ENCODE measurements around the gene PGM3.

The PGM3 gene

DNA sequence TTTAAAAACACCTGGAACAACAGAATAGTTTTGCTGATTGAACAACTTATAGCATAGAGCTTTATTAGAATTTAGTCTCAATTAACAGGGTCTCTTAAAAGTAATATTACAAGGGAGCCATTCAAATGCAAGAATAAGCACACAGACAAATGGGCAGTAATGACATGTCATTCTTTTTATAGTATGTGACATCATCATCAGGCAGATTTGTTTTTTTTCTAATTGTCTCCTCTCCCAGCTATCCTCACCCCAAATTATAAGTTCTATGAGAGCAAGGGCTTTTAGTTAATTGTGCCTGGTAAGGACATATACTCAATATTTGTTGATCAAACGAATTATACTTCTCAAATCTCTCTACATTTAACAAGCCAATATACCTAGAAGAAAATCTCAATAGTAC lies 11.0 kb downstream of the PGM3 start:
- DNase-seq, result no peak

GRCh38 chr6:83180426-83180950 lies 12.6 kb downstream of the PGM3 start:
- no peak for DNase-seq

- DNase-seq, result no peak
Observed at GRCh38 chr6:83176246-83176645, 16.8 kb downstream of the PGM3 start.

DNA sequence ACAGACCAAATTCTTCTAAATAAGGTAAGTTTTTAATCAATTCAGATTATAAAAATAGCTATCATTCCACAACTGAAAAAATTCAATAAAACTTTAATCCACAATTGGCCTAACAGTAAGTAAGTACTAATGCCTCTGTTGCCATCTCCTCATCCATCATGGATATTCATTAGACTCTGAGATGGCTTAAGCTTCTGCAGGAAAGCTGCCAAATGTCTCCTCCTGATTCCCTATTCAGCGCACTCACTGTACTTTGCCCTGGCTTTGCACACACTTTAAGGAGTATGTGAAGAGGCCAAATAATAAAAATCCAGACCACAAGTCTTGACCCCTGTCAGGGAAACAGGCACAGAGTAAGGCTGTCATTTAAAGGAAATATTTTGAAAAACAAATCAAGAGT lies 23.6 kb downstream of the PGM3 start:
- no peak for DNase-seq

GRCh38 chr6:83169106-83169505 lies 24.0 kb downstream of the PGM3 start:
- no peak for DNase-seq

GRCh38 chr6:83168556-83168955 lies 24.5 kb downstream of the PGM3 start:
- DNase-seq, result no peak

DNA sequence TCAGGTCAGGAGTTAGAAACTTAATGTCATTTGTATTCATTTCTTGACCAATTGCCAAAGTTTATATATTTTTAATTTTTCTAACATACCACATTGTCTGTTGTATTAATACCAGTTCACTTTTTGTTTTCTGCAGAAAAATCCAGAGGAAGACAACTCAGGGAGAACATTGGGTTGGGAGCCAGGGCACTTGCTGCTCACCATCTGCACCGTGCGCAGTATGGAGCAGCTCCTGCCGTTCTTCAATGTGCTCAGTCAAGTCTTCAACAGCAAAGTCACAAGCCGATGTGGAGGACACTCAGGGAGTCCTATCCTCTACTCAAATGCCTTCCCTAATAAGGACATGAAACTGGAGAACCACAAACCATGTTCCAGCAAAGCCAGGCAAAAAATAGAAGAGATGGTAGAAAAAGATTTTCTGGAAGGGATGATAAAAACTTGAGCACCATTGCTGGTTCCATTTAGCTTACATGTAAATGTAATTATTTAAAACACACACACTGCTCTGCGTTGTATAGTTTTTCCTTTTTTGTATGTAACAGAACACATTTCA lies 25.3 kb downstream of the PGM3 start:
- no peak for DNase-seq

DNA sequence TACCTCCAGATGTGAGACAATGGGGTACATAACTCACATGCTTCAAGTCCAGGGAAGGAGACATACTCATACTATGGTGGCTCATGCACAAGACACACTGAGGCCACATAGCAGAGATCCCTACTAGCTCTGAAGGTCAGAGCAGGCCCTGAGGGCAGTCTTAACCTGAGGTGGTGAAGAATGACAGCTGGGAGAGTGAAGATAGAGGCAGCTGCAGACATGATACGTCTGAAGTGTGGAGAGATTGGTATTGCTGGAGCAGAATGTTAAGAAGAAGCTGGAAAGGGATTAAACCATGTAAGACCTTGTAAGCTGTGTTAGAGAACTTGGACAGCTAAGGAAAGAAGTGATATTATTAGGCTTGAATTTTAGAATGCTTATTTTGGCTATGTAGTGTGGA lies 32.9 kb downstream of the PGM3 start:
- DNase-seq, result no peak

DNA sequence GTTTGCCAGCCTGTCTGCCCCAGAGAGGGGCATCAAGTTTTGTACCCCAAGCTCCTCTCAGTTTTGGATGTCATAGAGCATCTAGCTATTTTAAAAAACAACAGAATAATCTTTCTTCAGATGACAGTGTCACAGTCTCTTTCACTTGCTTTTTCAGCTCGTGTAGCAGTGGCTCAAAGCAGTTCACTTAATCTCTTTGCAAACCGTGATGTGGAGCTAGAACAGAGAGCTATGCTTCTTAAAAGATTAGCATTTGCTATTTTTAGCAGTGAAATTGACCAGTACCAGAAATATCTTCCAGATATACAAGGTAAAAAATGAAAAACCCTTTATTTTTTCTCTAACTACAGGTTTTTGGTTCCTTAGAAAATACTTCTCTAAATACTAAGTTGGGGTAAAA lies 37.3 kb downstream of the PGM3 start:
- no peak for DNase-seq

DNA sequence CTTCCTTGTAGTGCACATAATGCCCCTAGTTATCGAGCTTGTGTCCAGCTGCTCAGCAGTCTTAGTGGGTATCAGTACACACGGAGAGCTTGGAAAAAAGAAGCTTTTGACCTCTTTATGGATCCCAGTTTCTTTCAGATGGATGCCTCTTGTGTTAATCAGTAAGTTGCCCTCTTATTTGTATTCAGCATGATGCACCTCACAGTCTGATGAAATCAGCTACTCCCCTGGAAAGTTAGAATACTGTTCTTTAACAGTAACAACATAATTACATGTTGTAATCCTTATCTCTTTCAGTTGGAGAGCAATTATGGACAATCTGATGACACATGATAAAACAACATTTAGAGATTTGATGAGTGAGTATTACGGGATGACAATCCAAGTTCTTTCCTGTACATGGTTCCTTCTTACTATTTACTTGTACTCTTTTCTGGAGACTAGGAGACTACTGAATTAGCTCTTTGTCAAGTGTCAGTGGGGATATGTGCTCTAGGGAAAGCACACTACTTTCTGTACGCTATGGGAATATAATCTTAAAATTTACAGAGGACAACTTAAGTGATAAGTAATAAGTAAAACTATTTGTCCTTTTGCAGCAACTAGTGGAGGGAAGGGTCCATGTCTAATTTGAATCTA lies 39.1 kb downstream of the PGM3 start:
- no peak for DNase-seq

- no peak for DNase-seq
Observed at GRCh38 chr6:83152913-83153312, 40.2 kb downstream of the PGM3 start.

DNA sequence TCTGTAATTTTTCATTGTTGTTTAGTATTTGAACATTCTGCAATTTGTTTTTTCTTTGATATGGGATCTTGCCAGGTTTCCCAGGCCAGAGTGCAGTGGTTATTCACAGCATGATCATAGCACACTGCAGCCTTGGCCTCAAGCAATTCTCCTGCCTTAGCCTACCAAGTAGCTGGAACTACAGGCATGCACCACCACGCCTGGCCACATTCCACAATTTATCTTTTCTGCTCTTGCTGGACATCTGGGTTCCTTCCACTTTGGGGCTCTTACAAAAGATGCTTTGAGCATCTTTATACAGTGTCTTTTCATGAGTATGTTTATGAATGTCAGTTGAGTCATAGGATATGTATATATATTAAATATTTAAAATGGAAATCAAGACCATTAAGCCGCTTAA lies 42.0 kb downstream of the PGM3 start:
- no peak for DNase-seq

DNA sequence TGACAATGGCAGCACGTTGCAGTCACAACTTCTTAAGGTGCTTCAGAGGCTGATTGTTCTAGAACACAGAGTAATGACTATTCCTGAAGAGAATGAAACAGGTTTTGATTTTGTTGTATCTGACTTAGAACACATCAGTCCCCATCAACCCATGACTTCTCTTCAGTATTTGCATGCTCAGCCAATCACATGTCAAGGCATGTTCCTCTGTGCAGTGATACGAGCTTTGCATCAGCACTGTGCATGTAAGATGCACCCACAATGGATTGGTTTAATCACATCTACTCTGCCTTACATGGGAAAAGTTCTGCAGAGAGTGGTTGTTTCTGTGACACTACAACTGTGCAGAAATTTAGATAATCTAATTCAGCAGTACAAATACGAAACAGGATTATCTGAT lies 54.3 kb downstream of the PGM3 start:
- no peak for DNase-seq

GRCh38 chr6:83138118-83138722 lies 54.8 kb downstream of the PGM3 start:
- no peak for DNase-seq

- no peak for DNase-seq
Observed at GRCh38 chr6:83132121-83132520, 60.9 kb downstream of the PGM3 start.

DNA sequence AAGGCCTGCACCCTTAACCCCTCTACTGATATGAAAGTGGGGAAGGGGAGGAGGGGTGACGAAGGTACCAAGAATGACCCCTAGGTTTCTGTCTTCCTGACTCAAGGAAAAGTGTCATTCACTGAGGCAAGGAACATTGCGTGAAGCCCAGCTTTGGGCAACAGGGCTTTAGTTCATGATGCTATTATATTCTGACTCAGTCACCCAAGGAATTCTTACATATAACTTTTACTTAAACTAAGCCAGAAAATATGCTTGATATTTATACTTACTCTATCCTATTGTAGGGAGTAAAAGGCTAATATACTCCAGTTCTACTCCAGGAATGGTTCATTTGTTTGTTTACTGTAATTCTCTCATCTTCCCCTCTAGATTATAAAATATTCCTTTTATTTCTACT lies 65.1 kb downstream of the PGM3 start:
- peak; percentile 8 for DNase-seq

- DNase-seq, result no peak
Observed at GRCh38 chr6:83127258-83127657, 65.8 kb downstream of the PGM3 start.

DNA sequence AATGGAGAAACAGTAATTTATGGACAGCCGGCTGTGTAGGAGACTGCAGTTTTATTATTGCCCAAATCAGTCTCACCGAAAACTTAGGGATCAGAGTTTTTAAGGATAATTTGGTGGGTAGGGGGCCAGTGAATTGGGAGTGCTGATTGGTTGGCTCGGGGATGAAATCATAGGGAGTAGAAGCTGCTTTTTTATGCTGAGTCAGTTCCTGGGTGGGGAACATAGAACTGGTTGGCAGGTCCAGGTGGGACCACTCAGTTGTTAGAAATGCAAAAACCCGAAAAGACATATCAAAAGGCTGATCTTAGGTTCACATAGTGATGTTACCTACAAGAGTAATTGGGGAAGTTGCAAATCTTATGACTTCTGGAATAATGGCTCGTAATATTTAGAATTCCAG lies 66.3 kb downstream of the PGM3 start:
- DNase-seq, result no peak

DNA sequence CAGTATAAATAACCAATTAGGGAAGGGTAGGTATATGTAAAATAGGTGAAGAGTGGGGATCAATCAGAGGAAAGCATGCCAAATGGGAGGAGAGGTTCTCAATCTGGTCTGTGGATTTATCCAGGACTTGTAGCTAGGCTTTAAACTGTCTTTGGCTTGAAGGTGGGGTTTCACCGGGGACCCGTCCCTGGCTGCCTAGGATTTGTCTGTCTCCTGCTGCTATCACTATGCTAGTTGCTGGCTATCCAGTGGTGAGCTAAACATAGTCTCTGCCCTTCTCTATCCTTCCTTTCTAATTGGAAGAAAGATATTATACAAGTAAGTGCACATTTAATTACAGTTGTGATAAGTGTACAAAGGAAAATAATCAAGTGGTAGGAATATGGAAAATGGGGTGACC lies 66.8 kb downstream of the PGM3 start:
- DNase-seq, result no peak

DNA sequence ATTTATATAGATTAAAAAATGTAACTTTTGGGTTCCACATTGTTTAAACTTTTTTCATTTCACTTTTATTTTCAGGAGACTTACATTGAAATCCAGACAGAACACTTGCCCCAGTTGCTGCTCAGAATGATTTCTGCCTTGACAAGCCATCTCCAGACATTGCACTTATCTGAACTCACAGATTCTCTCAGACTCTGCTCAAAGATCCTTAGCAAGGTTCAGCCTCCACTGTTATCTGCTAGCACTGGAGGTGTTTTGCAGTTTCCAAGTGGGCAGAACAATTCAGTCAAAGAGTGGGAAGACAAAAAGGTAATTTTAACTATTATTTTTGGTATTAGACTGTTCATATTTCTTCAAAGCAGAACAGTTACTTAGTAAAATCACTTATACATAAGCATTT lies 67.6 kb downstream of the PGM3 start:
- DNase-seq, result no peak

GRCh38 chr6:83124553-83124952 lies 68.5 kb downstream of the PGM3 start:
- DNase-seq, result no peak

- no peak for DNase-seq
Observed at GRCh38 chr6:83119742-83120300, 73.2 kb downstream of the PGM3 start.

GRCh38 chr6:83117802-83118201 lies 75.3 kb downstream of the PGM3 start:
- DNase-seq, result no peak

All from fibroblast of skin of right quadriceps (primary cell).